DND-41 (cell line): ENCODE results near the gene MFSD2A.
"Not testable (repeated sequence)": the region's sequence is repeated elsewhere in the genome, so short reads cannot be mapped to it uniquely, and the experiment has no call there.

Experiments used
- ATAC-seq: fragments of 200-7000 bp; cut with Tn5 transposase; 3 replicates; pipeline ENCODE4 v1.9.1; 2021; ENCODE audit warnings: low read depth; ENCODE audit not compliant: insufficient read depth
- DNase-seq: peaks from one replicate; pipeline ENCODE4 v3.0.0-alpha.2; 2020
- H2AFZ ChIP-seq: 2 replicates; pipeline ENCODE4 v1.6.0; 2012; ENCODE audit warnings: low read depth, low read length
- H3K27ac ChIP-seq: 2 replicates; pipeline ENCODE4 v1.5.1; 2012; ENCODE audit warnings: low read length, inconsistent platforms
- H3K27me3 ChIP-seq: fragments of 200-600 bp; sonication (generic); 2 replicates; pipeline ENCODE4 v1.6.0; 2012; ENCODE audit warnings: low read length, mild to moderate bottlenecking, inconsistent platforms; ENCODE audit not compliant: insufficient read depth, poor library complexity
- H3K36me3 ChIP-seq: 2 replicates; pipeline ENCODE4 v1.5.1; 2012; ENCODE audit warnings: low read length, inconsistent platforms; ENCODE audit not compliant: insufficient read depth
- H3K4me1 ChIP-seq: 2 replicates; pipeline ENCODE4 v1.5.1; 2012; ENCODE audit warnings: mild to moderate bottlenecking, low read length; ENCODE audit not compliant: insufficient read depth
- H3K4me2 ChIP-seq: 2 replicates; pipeline ENCODE4 v1.6.0; 2012; ENCODE audit warnings: mild to moderate bottlenecking, moderate library complexity, low read length, inconsistent platforms; ENCODE audit not compliant: insufficient read depth
- H3K4me3 ChIP-seq, 2 experiments: fragments of 200-600 bp in 1 of 2; shearing (Covaris generic) in 1 of 2; 2 replicates each; pipeline ENCODE4 v1.5.1; 2012 to 2016; ENCODE audit warnings: inconsistent platforms in 2 of 2, low read length in 2 of 2, mild to moderate bottlenecking in 2 of 2, low read depth in 1 of 2, moderate library complexity in 1 of 2
- H3K79me2 ChIP-seq: 2 replicates; pipeline ENCODE4 v1.6.0; 2012; ENCODE audit warnings: low read length, inconsistent platforms; ENCODE audit not compliant: insufficient read depth
- H3K9ac ChIP-seq: 2 replicates; pipeline ENCODE4 v1.6.0; 2012; ENCODE audit warnings: low read depth, mild to moderate bottlenecking, inconsistent platforms, low read length, moderate library complexity
- H3K9me3 ChIP-seq: 2 replicates; pipeline ENCODE4 v1.5.1; 2012; ENCODE audit warnings: low read length, moderate library complexity, mild to moderate bottlenecking, inconsistent platforms; ENCODE audit not compliant: insufficient read depth, severe bottlenecking
- H4K20me1 ChIP-seq: 2 replicates; pipeline ENCODE4 v1.6.0; 2012; ENCODE audit warnings: low read length; ENCODE audit not compliant: insufficient read depth
- CTCF ChIP-seq: IDR thresholded peaks from 2 replicates; pipeline ENCODE4 v1.5.1; 2012; ENCODE audit warnings: borderline replicate concordance, low read length, moderate library complexity, mild to moderate bottlenecking; ENCODE audit not compliant: poor library complexity, severe bottlenecking; ENCODE audit errors: extremely low read depth
- EZH2 ChIP-seq: IDR thresholded peaks from 3 replicates; pipeline ENCODE4 v1.6.1; 2012; ENCODE audit warnings: borderline replicate concordance, low read depth, mild to moderate bottlenecking, moderate library complexity, low read length, inconsistent platforms; ENCODE audit not compliant: severe bottlenecking

The MFSD2A gene

GRCh38 chr1:40004857-40005256 is 49.9 kb downstream of the MFSD2A start:
- H3K9me3 ChIP-seq, result no peaks in the 10 kb centered on the region
- H3K4me3 ChIP-seq, result no peak overlapping the region
- DNase-seq, result no peak
- no peaks in the 10 kb centered on the region for H3K4me1 ChIP-seq
- H2AFZ ChIP-seq, result no peak overlapping the region
- peaks cover 3% of the 10 kb centered on the region for H3K27me3 ChIP-seq
- no peak for ATAC-seq
- H3K27ac ChIP-seq, result no peak overlapping the region
- H3K36me3 ChIP-seq, result no peaks in the 10 kb centered on the region
- TF ChIP-seq CTCF (no peak), EZH2 (no peak)
- H3K4me2 ChIP-seq, result no peak overlapping the region
- H4K20me1 ChIP-seq, result no peaks in the 10 kb centered on the region
- H3K79me2 ChIP-seq, result no peaks in the 10 kb centered on the region
- no peak overlapping the region for H3K9ac ChIP-seq

DNA sequence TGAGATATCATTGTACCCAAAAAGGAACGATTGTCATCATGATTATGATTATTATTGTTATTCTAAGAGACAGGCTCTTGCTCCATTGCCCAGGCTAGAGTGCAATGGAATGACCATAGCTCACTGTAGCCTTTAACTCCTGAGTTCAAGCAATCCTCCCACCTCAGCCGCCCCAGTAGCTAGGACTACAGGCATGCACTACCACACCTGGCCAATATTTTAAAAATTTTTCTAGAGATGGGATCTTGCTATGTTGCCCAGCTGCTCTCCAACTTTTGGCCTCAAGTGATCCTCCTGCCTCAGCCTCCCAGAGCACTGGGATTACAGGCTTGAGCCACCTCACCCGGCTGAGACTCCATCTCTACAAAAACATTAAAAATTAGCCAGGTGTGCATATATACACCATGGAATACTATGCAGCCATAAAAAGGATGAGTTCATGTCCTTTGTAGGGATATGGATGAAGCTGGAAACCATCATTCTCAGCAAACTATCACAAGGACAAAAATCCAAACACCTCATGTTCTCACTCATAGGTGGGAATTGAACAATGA is 52.6 kb downstream of the MFSD2A start:
- not testable (repeated sequence) for H3K27me3 ChIP-seq, H3K79me2 ChIP-seq, ATAC-seq

GRCh38 chr1:40011198-40011597 is 56.3 kb downstream of the MFSD2A start:
- Histone ChIP-seq H3K9me3 (no peaks in the 10 kb centered on the region), H3K27ac (no peak overlapping the region), H3K4me1 (no peaks in the 10 kb centered on the region), H3K27me3 (no peaks in the 10 kb centered on the region), H2AFZ (no peak overlapping the region), H3K9ac (no peak overlapping the region), H4K20me1 (no peaks in the 10 kb centered on the region), H3K4me2 (no peak overlapping the region), H3K4me3 (no peak overlapping the region), H3K36me3 (no peaks in the 10 kb centered on the region), H3K79me2 (no peaks in the 10 kb centered on the region)
- DNase-seq, result no peak
- TF ChIP-seq EZH2, result no peak
- no peak for ATAC-seq

More for the DNA sequence above, 52.6 kb downstream of the MFSD2A start:
- H3K4me2 ChIP-seq, H3K9me3 ChIP-seq, H3K36me3 ChIP-seq, H3K9ac ChIP-seq, H4K20me1 ChIP-seq, H3K4me3 ChIP-seq, H2AFZ ChIP-seq, H3K27ac ChIP-seq, DNase-seq, H3K4me1 ChIP-seq: not testable (repeated sequence)

GRCh38 chr1:40014253-40014706 is 59.3 kb downstream of the MFSD2A start:
- Histone ChIP-seq H2AFZ (no peak overlapping the region), H3K9me3 (no peaks in the 10 kb centered on the region), H3K4me2 (no peak overlapping the region)

More at GRCh38 chr1:40014253-40014706, 59.3 kb downstream of the MFSD2A start:
- no peak overlapping the region for H3K27ac ChIP-seq
- H3K27me3 ChIP-seq, result no peaks in the 10 kb centered on the region
- H3K9ac ChIP-seq, result no peak overlapping the region
- H3K79me2 ChIP-seq, result no peaks in the 10 kb centered on the region
- no peak overlapping the region for H3K4me3 ChIP-seq
- no peak for ATAC-seq
- no peak for TF ChIP-seq EZH2
- no peak for TF ChIP-seq CTCF
- no peak for DNase-seq
- H3K4me1 ChIP-seq, result no peaks in the 10 kb centered on the region
- no peaks in the 10 kb centered on the region for H3K36me3 ChIP-seq
- no peaks in the 10 kb centered on the region for H4K20me1 ChIP-seq
